Liver (tissue), 9 donors: ENCODE data around the gene ACTN1. TPM values are rescaled to one million over a fixed set of nuclear protein-coding genes. Genes with fewer than 3 reads are reported as not detected.

Experiments used
- DNase-seq: peaks from one replicate; pipeline ENCODE4 v3.0.0-alpha.2; 2017; ENCODE audit warnings: low spot score
- H3K27ac ChIP-seq, 2 donors: one replicate each; pipeline ENCODE4 v1.7.0; 2013; ENCODE audit warnings: inconsistent platforms in 2 of 2, low read length in 2 of 2, control low read depth in 1 of 2, low read depth in 1 of 2, mild to moderate bottlenecking in 1 of 2
- H3K27me3 ChIP-seq, 4 donors: one replicate each; pipeline versions ENCODE4 v1.6.1 to v1.7.0; 2013; ENCODE audit warnings: low read length in 3 of 4, inconsistent platforms in 1 of 4, mild to moderate bottlenecking in 1 of 4, moderate library complexity in 1 of 4; ENCODE audit not compliant: control insufficient read depth in 4 of 4, insufficient read depth in 4 of 4
- H3K36me3 ChIP-seq, 4 donors: one replicate each; pipeline versions ENCODE4 v1.6.1 to v1.7.0; 2013; ENCODE audit warnings: low read length in 3 of 4, mild to moderate bottlenecking in 3 of 4, low read depth in 1 of 4, moderate library complexity in 1 of 4; ENCODE audit not compliant: control insufficient read depth in 4 of 4, insufficient read depth in 3 of 4
- H3K4me1 ChIP-seq, 4 donors: one replicate each; pipeline versions ENCODE4 v1.6.1 to v1.7.0; 2013; ENCODE audit warnings: low read length in 3 of 4, mild to moderate bottlenecking in 3 of 4, moderate library complexity in 1 of 4; ENCODE audit not compliant: control insufficient read depth in 4 of 4, insufficient read depth in 4 of 4
- H3K4me3 ChIP-seq, 3 donors: one replicate each; pipeline versions ENCODE4 v1.6.1 to v1.7.0; 2013; ENCODE audit warnings: low read length in 3 of 3, control low read depth in 1 of 3, low read depth in 1 of 3, mild to moderate bottlenecking in 1 of 3
- H3K9ac ChIP-seq, 2 donors: one replicate each; pipeline ENCODE4 v1.7.0; 2013; ENCODE audit warnings: low read length in 2 of 2, mild to moderate bottlenecking in 2 of 2, moderate library complexity in 2 of 2, control low read depth in 1 of 2, low read depth in 1 of 2
- H3K9me3 ChIP-seq, 4 donors: one replicate each; pipeline versions ENCODE4 v1.6.1 to v1.7.0; 2013; ENCODE audit warnings: low read length in 3 of 4; ENCODE audit not compliant: control insufficient read depth in 4 of 4
- EGR1 ChIP-seq, 2 donors: IDR thresholded peaks; 2 replicates each; pipeline ENCODE4 v1.6.1; 2016 to 2018; ENCODE audit warnings: antibody characterized with exemption in 2 of 2, low read depth in 2 of 2
- GABPA ChIP-seq, 2 donors: IDR thresholded peaks in 1 of 2; conservative IDR thresholded peaks in 1 of 2; 2 replicates each; pipeline ENCODE4 v1.6.1; 2016; ENCODE audit warnings: antibody characterized with exemption in 2 of 2, mild to moderate bottlenecking in 1 of 2, moderate library complexity in 1 of 2
- HNF4A ChIP-seq, 2 donors: conservative IDR thresholded peaks; 2 replicates each; pipeline ENCODE4 v1.6.1; 2016; ENCODE audit warnings: antibody characterized with exemption in 2 of 2, mild to moderate bottlenecking in 2 of 2
- NR2F2 ChIP-seq: IDR thresholded peaks from 2 replicates; pipeline ENCODE4 v1.6.1; 2016; ENCODE audit warnings: antibody characterized with exemption
- REST ChIP-seq: IDR thresholded peaks from 2 replicates; pipeline ENCODE4 v1.6.1; 2016; ENCODE audit warnings: antibody characterized with exemption, mild to moderate bottlenecking
- RXRA ChIP-seq, 2 donors: IDR thresholded peaks; 2 replicates each; pipeline ENCODE4 v1.6.1; 2017 to 2018; ENCODE audit warnings: antibody characterized with exemption in 2 of 2, mild to moderate bottlenecking in 1 of 2
- WGBS: extraction: QIAGEN DNeasy Blood & Tissue Kit; methylation state at CpG from one replicate; pipeline ENCODE4 v1.1.7; 2013; 5-methylcytosine and 5-hydroxymethylcytosine counted together
- polyA plus RNA-seq, 2 donors: library from polyadenylated mRNA; stranded (reverse) in 1 of 2; unstranded in 1 of 2; fragments of 200-250 nt in 1 of 2; fragments of >200 nt in 1 of 2; fragmentation: Nextera tagmentation in 1 of 2; extraction: Ambion mirVana in 1 of 2; gene quantifications; one replicate each; pipeline versions ENCODE4 v1.2.1 to v1.2.3, GENCODE V29; 2013 to 2015
- total RNA-seq, 2 donors: library from RNA; depleted of rRNA; stranded (reverse); fragments of >200 nt; gene quantifications; one replicate each; pipeline ENCODE4 v1.2.3, GENCODE V29; 2014
- TF ChIP-seq, protein P1 (sequence below): IDR thresholded peaks from 2 replicates; pipeline ENCODE4 v1.6.1; 2016; ENCODE audit warnings: antibody characterized with exemption
- TF ChIP-seq, protein P2 (sequence below): fragments of 150-350 bp; IDR thresholded peaks from 2 replicates; pipeline ENCODE4 v1.5.1; 2017; ENCODE audit warnings: improper control_type of control experiment, low read depth, low read length; ENCODE audit not compliant: missing input control
- TF ChIP-seq, protein P3 (sequence below): IDR thresholded peaks from 2 replicates; pipeline ENCODE4 v1.6.1; 2016; ENCODE audit warnings: antibody characterized with exemption
- donor health status: healthy.
- donor health status: healthy.
- donor health status: healthy.
- donor health status: healthy.
- donor health status: healthy.

ACTN1 gene
- total and polyA plus RNA-seq, 4 donors, result 36.2 to 100 (median 63.1) TPM

- 86% methylated on average over 5 of the region's 5 CpGs for WGBS
- TF ChIP-seq, protein P1, sequence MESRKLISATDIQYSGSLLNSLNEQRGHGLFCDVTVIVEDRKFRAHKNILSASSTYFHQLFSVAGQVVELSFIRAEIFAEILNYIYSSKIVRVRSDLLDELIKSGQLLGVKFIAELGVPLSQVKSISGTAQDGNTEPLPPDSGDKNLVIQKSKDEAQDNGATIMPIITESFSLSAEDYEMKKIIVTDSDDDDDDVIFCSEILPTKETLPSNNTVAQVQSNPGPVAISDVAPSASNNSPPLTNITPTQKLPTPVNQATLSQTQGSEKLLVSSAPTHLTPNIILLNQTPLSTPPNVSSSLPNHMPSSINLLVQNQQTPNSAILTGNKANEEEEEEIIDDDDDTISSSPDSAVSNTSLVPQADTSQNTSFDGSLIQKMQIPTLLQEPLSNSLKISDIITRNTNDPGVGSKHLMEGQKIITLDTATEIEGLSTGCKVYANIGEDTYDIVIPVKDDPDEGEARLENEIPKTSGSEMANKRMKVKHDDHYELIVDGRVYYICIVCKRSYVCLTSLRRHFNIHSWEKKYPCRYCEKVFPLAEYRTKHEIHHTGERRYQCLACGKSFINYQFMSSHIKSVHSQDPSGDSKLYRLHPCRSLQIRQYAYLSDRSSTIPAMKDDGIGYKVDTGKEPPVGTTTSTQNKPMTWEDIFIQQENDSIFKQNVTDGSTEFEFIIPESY, result no peak
- peaks cover 19 to 61% (median 40%) of the 10 kb centered on the region in 4 donors for H3K36me3 ChIP-seq
Observed at GRCh38 chr14:68908803-68909202, 70.3 kb downstream of the ACTN1 start.

GRCh38 chr14:68908201-68908600 lies 70.9 kb downstream of the ACTN1 start:
- H3K27me3 ChIP-seq, result no peaks in the 10 kb centered on the region
- H3K4me3 ChIP-seq, result no peak overlapping the region
- TF ChIP-seq, protein P1, result no peak
- TF ChIP-seq, protein P2, sequence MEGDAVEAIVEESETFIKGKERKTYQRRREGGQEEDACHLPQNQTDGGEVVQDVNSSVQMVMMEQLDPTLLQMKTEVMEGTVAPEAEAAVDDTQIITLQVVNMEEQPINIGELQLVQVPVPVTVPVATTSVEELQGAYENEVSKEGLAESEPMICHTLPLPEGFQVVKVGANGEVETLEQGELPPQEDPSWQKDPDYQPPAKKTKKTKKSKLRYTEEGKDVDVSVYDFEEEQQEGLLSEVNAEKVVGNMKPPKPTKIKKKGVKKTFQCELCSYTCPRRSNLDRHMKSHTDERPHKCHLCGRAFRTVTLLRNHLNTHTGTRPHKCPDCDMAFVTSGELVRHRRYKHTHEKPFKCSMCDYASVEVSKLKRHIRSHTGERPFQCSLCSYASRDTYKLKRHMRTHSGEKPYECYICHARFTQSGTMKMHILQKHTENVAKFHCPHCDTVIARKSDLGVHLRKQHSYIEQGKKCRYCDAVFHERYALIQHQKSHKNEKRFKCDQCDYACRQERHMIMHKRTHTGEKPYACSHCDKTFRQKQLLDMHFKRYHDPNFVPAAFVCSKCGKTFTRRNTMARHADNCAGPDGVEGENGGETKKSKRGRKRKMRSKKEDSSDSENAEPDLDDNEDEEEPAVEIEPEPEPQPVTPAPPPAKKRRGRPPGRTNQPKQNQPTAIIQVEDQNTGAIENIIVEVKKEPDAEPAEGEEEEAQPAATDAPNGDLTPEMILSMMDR, result no peak
- TF ChIP-seq REST (no peak), HNF4A (conservative IDR thresholded peaks at IDR 0.05) (no peak), RXRA (IDR thresholded peaks at IDR 0.05) (no peak), EGR1 (IDR thresholded peaks at IDR 0.05; ENCODE audit: low read depth in 2 of 2) (no peak), NR2F2 (no peak), GABPA (IDR thresholded peaks at IDR 0.05 in 1 of 2, conservative IDR thresholded peaks at IDR 0.05 in 1 of 2) (no peak)
- TF ChIP-seq, protein P3, sequence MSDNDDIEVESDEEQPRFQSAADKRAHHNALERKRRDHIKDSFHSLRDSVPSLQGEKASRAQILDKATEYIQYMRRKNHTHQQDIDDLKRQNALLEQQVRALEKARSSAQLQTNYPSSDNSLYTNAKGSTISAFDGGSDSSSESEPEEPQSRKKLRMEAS, result no peak
- H3K4me1 ChIP-seq, result no peaks in the 10 kb centered on the region
- H3K9me3 ChIP-seq, result no peaks in the 10 kb centered on the region
- 93% methylated on average over 8 of the region's 8 CpGs for WGBS
- H3K9ac ChIP-seq, result no peak overlapping the region
- no peak for DNase-seq
- no peak overlapping the region for H3K27ac ChIP-seq
- H3K36me3 ChIP-seq, result peaks cover 19 to 63% (median 43%) of the 10 kb centered on the region in 4 donors

More at GRCh38 chr14:68908803-68909202, 70.3 kb downstream of the ACTN1 start:
- Histone ChIP-seq H3K4me1 (no peaks in the 10 kb centered on the region), H3K9ac (no peak overlapping the region), H3K4me3 (no peak overlapping the region), H3K27ac (no peak overlapping the region), H3K9me3 (no peaks in the 10 kb centered on the region), H3K27me3 (no peaks in the 10 kb centered on the region)
- no peak for DNase-seq
